Body of pancreas (tissue), 4 donors: Measurements from ENCODE around the gene DFFB.

Source experiments
- CTCF ChIP-seq, 7 experiments: fragments of 450-650 bp in 4 of 7; fragments of 200-600 bp in 3 of 7; sonication (generic) in 3 of 7; IDR thresholded peaks; one replicate each; pipeline ENCODE4 v1.5.1; 2016 to 2019; ENCODE audit warnings: antibody characterized with exemption in 7 of 7
- POLR2A ChIP-seq, 3 donors: fragments of 450-650 bp; IDR thresholded peaks; one replicate each; pipeline ENCODE4 v1.6.1; 2016; ENCODE audit warnings: antibody characterized with exemption in 3 of 3, mild to moderate bottlenecking in 2 of 3

- TF ChIP-seq CTCF (IDR thresholded peaks at IDR 0.05) (no peak), POLR2A (IDR thresholded peaks at IDR 0.05) (no peak)
Measured at GRCh38 chr1:3898475-3898735, 41.1 kb downstream of the DFFB start.
